GM21619 (cell line): ENCODE data around the gene DPY19L1.
A peak's percentile ranks its signal among the peaks of the same experiment; 100 is the strongest.
"Not testable (repeated sequence)": the region's sequence is repeated elsewhere in the genome, so short reads cannot be mapped to it uniquely, and the experiment has no call there.

Experiments used
- ATAC-seq: cut with Tn5 transposase; IDR thresholded peaks from one replicate; pipeline ENCODE4 v1.9.1; 2021; ENCODE audit not compliant: unreplicated experiment

Gene DPY19L1

GRCh38 chr7:34991938-34992840 is 45.1 kb downstream of the DPY19L1 start:
- peak; percentile 79 for ATAC-seq

- not testable (repeated sequence) for ATAC-seq
These were observed 48.7 kb downstream of the DPY19L1 start for GRCh38 chr7:34988442-34989125.

- ATAC-seq: not testable (repeated sequence)
These were observed 52.1 kb downstream of the DPY19L1 start for GRCh38 chr7:34985155-34985554.

- ATAC-seq: not testable (repeated sequence)
These were observed 53.1 kb downstream of the DPY19L1 start for GRCh38 chr7:34984140-34984539.

- ATAC-seq: no peak
These were observed 54.8 kb downstream of the DPY19L1 start for GRCh38 chr7:34982371-34983019.

- not testable (repeated sequence) for ATAC-seq
These were observed 58.2 kb downstream of the DPY19L1 start for GRCh38 chr7:34979124-34979523.

GRCh38 chr7:34973400-34973760 is 63.9 kb downstream of the DPY19L1 start:
- ATAC-seq: no peak

GRCh38 chr7:34972739-34973399 is 64.4 kb downstream of the DPY19L1 start:
- peak; percentile 80 for ATAC-seq

GRCh38 chr7:34967818-34968217 is 69.5 kb downstream of the DPY19L1 start:
- ATAC-seq: not testable (repeated sequence)

GRCh38 chr7:34966504-34966903 is 70.8 kb downstream of the DPY19L1 start:
- not testable (repeated sequence) for ATAC-seq

- no peak for ATAC-seq
These were observed 79.3 kb downstream of the DPY19L1 start for GRCh38 chr7:34958021-34958420.

- ATAC-seq: no peak
These were observed 84.5 kb downstream of the DPY19L1 start for GRCh38 chr7:34952822-34953221.

GRCh38 chr7:34949361-34949760 is 87.9 kb downstream of the DPY19L1 start:
- no peak for ATAC-seq

GRCh38 chr7:34947427-34947826 is 89.9 kb downstream of the DPY19L1 start:
- ATAC-seq: not testable (repeated sequence)

GRCh38 chr7:34946486-34946885 is 90.8 kb downstream of the DPY19L1 start:
- no peak for ATAC-seq

- ATAC-seq: not testable (repeated sequence)
These were observed 91.3 kb downstream of the DPY19L1 start for GRCh38 chr7:34945894-34946477.

- ATAC-seq: no peak
These were observed 98.1 kb downstream of the DPY19L1 start for GRCh38 chr7:34939175-34939574.

GRCh38 chr7:34935735-34936165 is 101.5 kb downstream of the DPY19L1 start:
- not testable (repeated sequence) for ATAC-seq

- no peak for ATAC-seq
These were observed 105.5 kb downstream of the DPY19L1 start for GRCh38 chr7:34931739-34932138.

GRCh38 chr7:34929783-34930182 is 107.5 kb downstream of the DPY19L1 start:
- not testable (repeated sequence) for ATAC-seq

- ATAC-seq: peak; percentile 19
These were observed 108.7 kb downstream of the DPY19L1 start for GRCh38 chr7:34928560-34928959.
